ENCODE results near the gene IPO13. TPM values are rescaled to one million over a fixed set of nuclear protein-coding genes. Genes with fewer than 3 reads are reported as not detected.

IPO13 gene
- total RNA-seq, 1 donor from 2014 or later: 25.4 TPM

GRCh38 chr1:43930168-43930948, 16.4 kb upstream of the IPO13 start:
- no peak for DNase-seq

- DNase-seq: no peak
Observed at GRCh38 chr1:43930949-43931275, 15.8 kb upstream of the IPO13 start.

DNA sequence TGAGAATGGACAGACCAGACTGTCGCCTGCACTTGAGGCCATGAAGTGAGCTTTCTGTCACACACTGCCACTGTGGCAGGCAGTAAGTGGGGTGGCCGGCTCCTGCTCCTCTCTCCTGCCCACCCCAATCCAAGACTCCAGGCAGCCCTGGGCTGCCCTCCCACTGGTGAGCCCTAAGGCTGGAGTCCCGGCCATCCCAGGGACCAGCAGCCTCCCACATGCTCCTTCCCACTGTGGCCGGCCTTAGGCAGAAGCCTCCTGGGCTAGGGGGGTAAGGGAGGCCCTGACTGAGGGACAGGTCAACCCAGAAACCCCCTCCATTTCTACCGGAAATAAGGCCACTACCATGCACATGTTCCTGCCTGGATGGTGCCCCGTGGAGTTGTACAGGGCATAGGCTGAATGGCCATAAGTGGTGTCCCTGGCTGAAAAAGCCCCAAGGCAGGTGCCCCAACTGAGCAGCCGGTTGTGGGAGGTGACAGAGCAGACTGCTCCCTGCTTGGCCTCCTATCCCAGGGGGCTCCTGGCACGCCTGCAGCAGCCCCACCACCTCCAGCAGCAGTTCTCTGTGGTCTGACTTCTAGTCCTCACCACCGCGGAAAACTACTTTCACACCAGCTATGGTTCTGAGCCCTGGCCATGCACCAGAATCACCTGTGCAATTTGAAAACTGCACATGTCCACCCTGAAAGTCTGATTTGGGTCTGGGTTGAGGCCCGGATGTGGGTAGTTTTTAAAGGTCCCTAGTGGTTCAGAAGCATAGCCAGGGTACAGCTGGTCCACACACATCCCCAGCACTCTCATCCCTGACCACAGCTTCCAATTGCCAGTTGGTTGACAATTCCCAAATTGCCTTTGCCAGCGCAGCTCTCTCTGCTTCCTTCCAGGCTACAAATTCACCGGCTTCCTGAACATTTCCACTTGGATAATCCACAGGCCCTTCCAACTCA, 14.8 kb upstream of the IPO13 start:
- no peak for DNase-seq

DNA sequence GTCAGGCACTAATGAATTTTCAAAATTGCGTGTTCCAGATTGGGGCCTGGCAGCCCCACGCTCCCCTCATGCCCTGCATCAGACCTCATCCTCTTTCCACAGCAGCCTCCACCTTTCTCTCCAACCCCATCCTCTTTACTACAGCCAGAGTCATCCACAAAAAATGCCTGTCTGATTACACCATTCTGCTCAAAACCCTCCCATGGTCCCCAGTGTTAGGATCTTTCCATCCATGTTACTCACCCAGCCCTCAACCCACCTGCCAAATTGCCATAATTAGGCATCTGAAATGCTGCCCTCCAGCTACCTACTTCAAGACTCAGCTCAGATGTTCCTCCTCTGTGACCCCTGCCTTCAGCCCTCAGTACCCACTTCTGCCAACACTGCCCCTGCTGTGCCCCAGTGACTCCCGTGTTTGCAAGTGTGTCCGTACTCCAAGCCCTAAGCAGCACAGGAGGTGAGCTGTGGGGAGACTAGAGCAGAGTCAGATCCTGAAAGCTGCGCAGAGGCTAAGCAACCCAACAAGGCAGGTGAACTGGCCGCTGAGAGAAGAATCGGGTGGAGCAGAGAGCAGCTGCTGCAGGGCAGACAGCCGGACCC, 13.9 kb upstream of the IPO13 start:
- no peak for DNase-seq

DNA sequence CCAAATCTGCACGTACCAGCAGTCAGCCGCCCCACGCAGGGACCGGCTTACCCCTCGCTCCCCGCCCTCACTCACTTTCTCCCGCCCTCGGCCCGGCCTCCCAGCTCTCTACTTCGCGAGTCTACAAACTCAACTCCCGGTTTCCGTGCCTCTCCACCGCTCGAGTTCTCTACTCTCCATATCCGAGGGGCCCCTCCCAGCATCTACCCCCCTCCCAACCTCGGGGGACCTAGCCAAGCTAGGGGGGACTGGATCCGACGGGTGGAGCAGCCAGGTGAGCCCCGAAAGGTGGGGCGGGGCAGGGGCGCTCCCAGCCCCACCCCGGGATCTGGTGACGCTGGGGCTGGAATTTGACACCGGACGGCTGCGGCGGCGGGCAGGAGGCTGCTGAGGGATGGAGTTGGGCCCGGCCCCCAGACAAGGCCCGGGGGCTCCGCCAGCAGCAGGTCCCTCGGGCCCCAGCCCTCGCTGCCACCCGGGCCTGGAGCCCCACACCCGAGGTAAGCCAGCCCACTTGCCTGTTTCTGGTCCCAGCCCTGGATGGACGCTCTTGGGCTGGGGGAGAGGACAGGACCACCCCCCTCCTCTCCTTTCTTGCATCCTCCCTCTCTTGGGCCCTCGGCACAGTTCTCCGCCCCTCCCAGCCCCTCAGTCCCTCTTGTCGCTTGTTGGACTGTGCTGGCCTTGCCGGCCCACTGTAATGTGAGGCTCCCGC, 13.2 kb upstream of the IPO13 start, which contains the start of gene ARTN:
TSS of gene ARTN (plus strand) at position 416 of the 715 bp plus-strand sequence. CDS start 1,856 bp downstream, outside the sequence.
- peak; percentile 67 for DNase-seq

GRCh38 chr1:43934101-43934985, 12.4 kb upstream of the IPO13 start:
- peak; percentile 91 for DNase-seq

- no peak for DNase-seq
Observed at GRCh38 chr1:43934986-43935324, 11.8 kb upstream of the IPO13 start.

DNA sequence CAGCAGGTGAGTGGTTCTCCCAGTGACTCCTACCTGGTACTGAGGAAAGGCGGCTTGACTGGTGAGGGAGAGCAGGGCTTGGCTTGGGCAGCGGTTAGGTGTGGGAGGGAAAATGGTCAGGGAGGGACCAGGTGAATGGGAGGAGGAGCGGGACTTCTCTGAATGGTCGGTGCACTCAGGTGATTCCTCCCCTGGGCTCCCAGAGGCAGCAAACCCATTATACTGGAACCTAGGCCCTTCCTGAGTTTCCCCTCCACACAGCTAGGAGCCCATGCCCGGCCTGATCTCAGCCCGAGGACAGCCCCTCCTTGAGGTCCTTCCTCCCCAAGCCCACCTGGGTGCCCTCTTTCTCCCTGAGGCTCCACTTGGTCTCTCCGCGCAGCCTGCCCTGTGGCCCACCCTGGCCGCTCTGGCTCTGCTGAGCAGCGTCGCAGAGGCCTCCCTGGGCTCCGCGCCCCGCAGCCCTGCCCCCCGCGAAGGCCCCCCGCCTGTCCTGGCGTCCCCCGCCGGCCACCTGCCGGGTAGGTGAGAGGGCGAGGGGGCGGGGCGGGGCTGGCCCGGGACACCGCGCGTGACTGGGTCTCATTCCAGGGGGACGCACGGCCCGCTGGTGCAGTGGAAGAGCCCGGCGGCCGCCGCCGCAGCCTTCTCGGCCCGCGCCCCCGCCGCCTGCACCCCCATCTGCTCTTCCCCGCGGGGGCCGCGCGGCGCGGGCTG, 10.9 kb upstream of the IPO13 start:
- DNase-seq: no peak

GRCh38 chr1:43936431-43937151, 10.2 kb upstream of the IPO13 start:
- DNase-seq: peak; percentile 38

GRCh38 chr1:43937179-43937865, 9.4 kb upstream of the IPO13 start:
- DNase-seq: no peak

DNA sequence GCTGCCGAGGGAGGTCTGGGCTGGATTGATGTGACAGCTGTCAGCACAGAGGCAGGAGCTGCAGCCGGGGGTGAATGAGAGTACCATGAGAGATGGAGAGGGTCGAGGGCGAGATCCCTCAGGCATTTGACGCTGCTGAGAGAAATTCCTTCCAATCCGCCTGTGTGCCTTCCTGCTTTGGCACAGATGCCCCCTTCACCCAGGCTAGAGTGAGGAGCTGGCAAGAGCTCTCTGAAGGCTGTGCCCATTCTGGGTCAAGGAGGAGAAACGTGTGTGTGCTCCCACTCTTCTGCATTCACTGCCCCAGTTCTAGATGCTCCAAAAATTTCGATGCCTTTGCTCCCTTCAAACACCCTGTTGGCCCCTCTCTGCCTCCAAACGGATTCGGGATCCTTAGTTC, 8.4 kb upstream of the IPO13 start:
- no peak for DNase-seq

GRCh38 chr1:43938892-43939587, 7.7 kb upstream of the IPO13 start:
- no peak for DNase-seq

DNA sequence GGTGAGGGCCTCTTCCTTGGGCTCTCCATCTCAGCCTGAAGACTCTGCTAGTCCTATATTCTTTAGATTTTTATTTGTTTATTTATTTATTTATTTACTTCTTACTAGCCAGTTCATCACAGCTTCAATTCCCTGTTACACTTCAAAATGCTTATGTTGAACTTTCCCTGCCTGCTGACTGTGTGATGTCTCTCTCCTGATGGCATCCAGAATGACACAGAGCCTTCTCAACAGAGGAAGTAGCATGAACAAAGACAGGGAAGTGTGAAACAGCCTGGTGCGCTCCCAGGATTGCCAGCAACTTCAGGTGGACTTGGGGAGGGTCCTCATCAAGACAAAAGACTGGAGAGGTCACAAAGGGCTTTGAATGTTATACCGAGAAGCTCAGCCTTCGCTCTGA, 4.3 kb upstream of the IPO13 start:
- DNase-seq: no peak

GRCh38 chr1:43944860-43945259, 1.9 kb upstream of the IPO13 start:
- DNase-seq: no peak

DNA sequence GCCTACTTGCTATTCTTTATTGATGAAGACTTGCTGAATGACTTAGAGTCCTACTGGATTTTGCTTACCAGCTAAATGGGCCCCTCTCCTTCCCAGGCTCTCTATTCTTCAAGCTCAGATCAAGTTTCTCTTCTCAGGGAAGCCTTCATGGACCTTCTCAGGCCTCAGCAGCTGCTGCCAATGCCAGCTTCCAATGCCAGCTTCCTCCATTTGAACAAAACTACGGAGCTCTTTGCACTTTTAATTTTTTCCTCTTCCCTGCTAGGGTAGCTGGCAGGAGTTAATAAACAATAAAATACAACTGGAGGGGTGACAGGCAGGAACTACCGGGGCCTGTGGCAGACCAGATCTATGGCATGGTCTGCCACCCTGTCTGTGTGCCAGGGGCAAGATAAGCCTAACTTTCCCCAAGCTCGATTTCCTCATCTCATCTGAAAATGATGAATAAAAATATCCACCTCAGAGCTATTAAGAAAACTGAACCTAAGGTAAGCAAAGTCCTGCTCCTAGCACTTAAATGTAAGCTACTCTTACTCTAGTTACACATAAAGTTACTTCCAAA, 995 bp upstream of the IPO13 start:
- DNase-seq: peak; percentile 51

DNA sequence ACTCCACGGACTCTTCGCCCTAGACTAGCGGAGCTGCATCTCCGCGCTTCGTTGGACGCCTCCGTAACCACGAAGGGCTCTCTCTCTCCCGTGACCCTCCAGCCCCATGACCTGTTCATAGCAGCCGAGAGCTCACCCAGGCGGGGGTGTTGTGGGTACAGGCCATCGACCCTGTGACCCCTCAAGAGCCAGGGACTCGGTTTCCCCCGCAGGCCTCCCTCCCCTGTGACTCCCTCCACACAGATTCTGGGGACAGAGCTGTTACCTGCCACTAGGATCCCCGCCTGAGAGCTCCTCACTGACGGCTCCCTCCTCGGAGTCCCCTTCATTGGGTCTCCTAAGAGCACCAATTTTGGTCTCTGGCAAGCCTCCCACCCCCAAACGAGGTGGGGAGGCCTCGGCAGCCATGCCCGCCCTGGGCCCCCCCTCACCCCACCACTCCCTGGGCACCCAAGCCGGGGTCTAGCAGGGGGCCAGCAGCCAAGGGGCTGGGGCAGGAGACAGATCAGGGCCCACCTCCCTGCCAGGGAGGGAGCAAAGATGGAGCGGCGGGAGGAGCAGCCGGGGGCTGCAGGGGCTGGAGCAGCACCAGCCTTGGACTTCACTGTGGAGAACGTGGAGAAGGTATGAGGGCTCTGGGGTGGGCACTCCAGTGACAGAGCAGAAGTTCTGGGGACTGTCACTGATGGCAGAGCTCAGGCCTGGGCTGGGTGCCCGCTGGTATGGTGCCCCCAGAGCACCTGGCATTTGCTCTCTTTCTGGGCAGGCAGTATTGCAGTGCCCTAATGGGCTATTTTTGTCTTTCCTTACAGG, 517 bp downstream of the IPO13 start:
- peak; percentile 32 for DNase-seq

DNA sequence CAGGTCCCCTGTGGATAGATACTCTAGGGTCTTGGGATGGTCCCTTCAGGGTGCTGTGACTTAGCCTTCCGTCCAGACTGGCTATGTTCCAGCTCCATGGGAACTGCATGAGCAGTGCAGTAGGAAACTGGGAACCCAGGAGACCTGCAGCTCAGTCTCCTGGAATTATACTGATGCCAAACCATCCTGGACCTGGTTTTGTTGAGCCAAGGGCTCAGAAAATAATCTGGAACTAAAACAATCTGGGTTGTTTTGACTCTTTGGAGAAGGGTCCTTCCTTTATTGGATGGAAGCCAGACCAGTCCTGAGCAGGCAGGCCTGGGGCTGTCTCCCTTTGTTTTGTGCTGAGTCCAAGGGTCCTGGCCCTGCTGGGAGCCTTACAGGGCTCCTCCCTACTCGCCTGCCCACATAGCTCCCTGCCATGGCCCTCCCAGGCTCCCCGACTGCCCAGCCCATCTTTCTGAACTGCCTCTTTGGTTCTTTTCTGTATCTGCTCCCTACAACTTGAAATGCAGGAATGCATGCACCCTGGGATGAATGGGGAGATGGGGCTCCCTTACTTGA, 1.2 kb downstream of the IPO13 start:
- no peak for DNase-seq

All from tongue (tissue), 2 donors.